Nephron (organoid): Measurements from ENCODE around the gene NCDN.

ENCODE experiments used
- H3K27ac Mint-ChIP-seq, 3 experiments: 2 replicates each; pipeline ENCODE4 v1.8.0; 2020; ENCODE audit warnings: mixed read lengths in 3 of 3, mild to moderate bottlenecking in 2 of 3, moderate library complexity in 1 of 3
- H3K27me3 Mint-ChIP-seq: 2 replicates; pipeline ENCODE4 v1.8.0; 2021; ENCODE audit warnings: low read depth, mild to moderate bottlenecking, moderate library complexity, mixed read lengths
- H3K36me3 Mint-ChIP-seq: 2 replicates; pipeline ENCODE4 v1.8.0; 2020; ENCODE audit warnings: low read depth, mixed read lengths
- H3K4me1 Mint-ChIP-seq: 2 replicates; pipeline ENCODE4 v1.8.0; 2020; ENCODE audit warnings: mixed read lengths
- H3K4me3 Mint-ChIP-seq, 3 experiments: 2 replicates each; pipeline ENCODE4 v1.8.0; 2020; ENCODE audit warnings: mild to moderate bottlenecking in 3 of 3, mixed read lengths in 3 of 3, moderate library complexity in 2 of 3
- H3K9me3 Mint-ChIP-seq: 2 replicates; pipeline ENCODE4 v1.8.0; 2020; ENCODE audit warnings: mixed read lengths
- TF ChIP-seq, protein P1 (sequence below), 3 experiments: fragments of 200-600 bp; sonication (generic); IDR thresholded peaks; one replicate each; pipeline ENCODE4 v1.5.0; 2021; ENCODE audit warnings: antibody characterized with exemption in 3 of 3; ENCODE audit not compliant: unreplicated experiment in 3 of 3

Gene NCDN

DNA sequence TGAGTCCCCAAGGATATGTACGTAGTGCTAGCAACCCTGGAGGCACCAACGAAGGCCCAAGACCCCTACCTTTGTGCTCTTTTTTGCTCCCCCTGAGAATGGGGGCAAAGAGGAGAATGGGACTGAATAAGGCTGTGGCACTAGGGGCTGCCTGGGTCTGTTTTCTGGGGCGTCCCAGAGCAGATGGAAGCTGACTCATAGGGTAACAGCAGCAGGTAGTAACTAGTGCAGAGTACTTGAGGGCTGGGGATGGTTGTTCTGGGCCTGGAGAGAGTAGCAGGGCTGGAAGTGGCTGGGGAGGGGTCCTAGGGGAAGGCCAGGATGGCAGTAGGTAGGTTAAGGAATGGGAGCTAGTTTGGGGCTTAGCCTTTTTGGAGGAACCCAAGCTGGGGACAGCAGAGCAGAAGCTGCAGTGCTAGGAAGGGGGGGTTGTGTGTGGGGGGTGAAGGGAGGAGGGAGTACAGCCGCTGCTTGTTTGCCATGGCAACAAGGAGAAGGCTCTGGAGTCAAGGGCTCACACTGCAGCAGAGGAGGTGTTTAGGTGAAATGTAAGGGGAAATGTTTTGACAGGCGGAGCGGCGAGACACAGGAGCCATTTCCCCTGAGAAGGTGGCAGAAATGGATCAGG is 1.8 kb downstream of the NCDN start:
- Mint-ChIP-seq H3K36me3 (peaks cover 16% of the 10 kb centered on the region), H3K4me3 (peak overlapping the region; percentile 73 to 100 (median 99)), H3K4me1 (peaks cover 39% of the 10 kb centered on the region), H3K9me3 (no peaks in the 10 kb centered on the region), H3K27me3 (no peaks in the 10 kb centered on the region), H3K27ac (peak overlapping the region in 1 of 3 experiments; percentile 95)
- TF ChIP-seq, protein P1, sequence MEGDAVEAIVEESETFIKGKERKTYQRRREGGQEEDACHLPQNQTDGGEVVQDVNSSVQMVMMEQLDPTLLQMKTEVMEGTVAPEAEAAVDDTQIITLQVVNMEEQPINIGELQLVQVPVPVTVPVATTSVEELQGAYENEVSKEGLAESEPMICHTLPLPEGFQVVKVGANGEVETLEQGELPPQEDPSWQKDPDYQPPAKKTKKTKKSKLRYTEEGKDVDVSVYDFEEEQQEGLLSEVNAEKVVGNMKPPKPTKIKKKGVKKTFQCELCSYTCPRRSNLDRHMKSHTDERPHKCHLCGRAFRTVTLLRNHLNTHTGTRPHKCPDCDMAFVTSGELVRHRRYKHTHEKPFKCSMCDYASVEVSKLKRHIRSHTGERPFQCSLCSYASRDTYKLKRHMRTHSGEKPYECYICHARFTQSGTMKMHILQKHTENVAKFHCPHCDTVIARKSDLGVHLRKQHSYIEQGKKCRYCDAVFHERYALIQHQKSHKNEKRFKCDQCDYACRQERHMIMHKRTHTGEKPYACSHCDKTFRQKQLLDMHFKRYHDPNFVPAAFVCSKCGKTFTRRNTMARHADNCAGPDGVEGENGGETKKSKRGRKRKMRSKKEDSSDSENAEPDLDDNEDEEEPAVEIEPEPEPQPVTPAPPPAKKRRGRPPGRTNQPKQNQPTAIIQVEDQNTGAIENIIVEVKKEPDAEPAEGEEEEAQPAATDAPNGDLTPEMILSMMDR (IDR thresholded peaks at IDR 0.05; ENCODE audit: unreplicated experiment in 3 of 3): no peak

DNA sequence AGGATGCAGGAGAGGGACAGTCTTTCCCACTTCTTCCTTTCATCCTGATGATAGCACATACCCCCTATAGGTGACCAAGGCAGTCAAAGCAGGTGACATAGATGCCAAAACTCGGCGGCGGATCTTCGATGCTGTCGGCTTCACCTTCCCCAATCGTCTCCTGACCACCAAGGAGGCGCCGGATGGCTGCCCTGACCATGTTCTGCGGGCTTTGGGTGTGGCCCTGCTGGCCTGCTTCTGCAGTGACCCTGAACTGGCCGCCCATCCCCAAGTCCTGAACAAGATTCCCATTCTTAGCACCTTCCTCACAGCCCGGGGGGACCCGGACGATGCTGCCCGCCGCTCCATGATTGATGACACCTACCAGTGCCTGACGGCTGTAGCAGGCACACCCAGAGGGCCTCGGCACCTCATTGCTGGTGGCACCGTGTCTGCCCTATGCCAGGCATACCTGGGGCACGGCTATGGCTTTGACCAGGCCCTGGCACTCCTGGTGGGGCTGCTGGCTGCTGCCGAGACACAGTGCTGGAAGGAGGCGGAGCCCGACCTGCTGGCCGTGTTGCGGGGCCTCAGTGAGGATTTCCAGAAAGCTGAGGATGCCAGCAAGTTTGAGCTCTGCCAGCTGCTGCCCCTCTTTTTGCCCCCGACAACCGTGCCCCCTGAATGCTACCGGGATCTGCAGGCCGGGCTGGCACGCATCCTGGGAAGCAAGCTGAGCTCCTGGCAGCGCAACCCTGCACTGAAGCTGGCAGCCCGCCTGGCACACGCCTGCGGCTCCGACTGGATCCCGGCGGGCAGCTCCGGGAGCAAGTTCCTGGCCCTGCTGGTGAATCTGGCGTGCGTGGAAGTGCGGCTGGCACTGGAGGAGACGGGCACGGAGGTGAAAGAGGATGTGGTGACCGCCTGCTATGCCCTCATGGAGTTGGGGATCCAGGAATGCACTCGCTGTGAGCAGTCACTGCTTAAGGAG is 2.9 kb downstream of the NCDN start:
- TF ChIP-seq, protein P1 (IDR thresholded peaks at IDR 0.05; ENCODE audit: unreplicated experiment in 3 of 3): no peak
- peaks cover 17% of the 10 kb centered on the region for H3K36me3 Mint-ChIP-seq
- H3K27ac Mint-ChIP-seq: no peak overlapping the region
- H3K27me3 Mint-ChIP-seq: no peaks in the 10 kb centered on the region
- peaks cover 28% of the 10 kb centered on the region for H3K4me1 Mint-ChIP-seq
- H3K9me3 Mint-ChIP-seq: no peaks in the 10 kb centered on the region
- H3K4me3 Mint-ChIP-seq: peak overlapping the region; percentile 73 to 100 (median 99)

- Mint-ChIP-seq H3K9me3 (no peaks in the 10 kb centered on the region), H3K27ac (peak overlapping the region in 2 of 3 experiments; percentile 11 to 12), H3K4me1 (peaks cover 21% of the 10 kb centered on the region), H3K4me3 (peak overlapping the region; percentile 10 to 62 (median 54)), H3K36me3 (peaks cover 17% of the 10 kb centered on the region), H3K27me3 (no peaks in the 10 kb centered on the region)
- TF ChIP-seq, protein P1 (IDR thresholded peaks at IDR 0.05; ENCODE audit: unreplicated experiment in 3 of 3): no peak
These were observed 3.8 kb downstream of the NCDN start for GRCh38 chr1:35561297-35561971.

- no peak overlapping the region for H3K27ac Mint-ChIP-seq
These were observed 4.5 kb downstream of the NCDN start for GRCh38 chr1:35561972-35562680.

DNA sequence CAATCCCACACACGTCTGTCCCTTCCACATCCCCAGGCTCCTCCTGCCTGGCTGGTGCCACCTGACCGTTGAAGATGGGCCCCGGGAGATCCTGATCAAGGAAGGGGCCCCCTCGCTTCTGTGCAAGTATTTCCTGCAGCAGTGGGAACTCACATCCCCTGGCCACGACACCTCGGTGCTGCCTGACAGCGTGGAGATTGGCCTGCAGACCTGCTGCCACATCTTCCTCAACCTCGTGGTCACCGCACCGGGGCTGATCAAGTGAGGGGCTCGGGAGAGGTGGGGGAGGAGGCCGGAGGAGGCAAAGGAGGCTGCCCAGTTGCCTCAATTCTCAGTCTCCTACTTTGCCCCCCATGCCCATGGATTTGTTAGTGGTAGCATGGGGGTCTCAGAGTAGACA is 5.6 kb downstream of the NCDN start:
- H3K27me3 Mint-ChIP-seq: peaks cover 2% of the 10 kb centered on the region
- no peak overlapping the region for H3K27ac Mint-ChIP-seq
- H3K4me3 Mint-ChIP-seq: no peak overlapping the region
- H3K4me1 Mint-ChIP-seq: peaks cover 30% of the 10 kb centered on the region
- TF ChIP-seq, protein P1 (IDR thresholded peaks at IDR 0.05; ENCODE audit: unreplicated experiment in 3 of 3): no peak
- no peaks in the 10 kb centered on the region for H3K9me3 Mint-ChIP-seq
- peaks cover 17% of the 10 kb centered on the region for H3K36me3 Mint-ChIP-seq

More at GRCh38 chr1:35561972-35562680, 4.5 kb downstream of the NCDN start:
- Mint-ChIP-seq H3K4me1 (peaks cover 24% of the 10 kb centered on the region), H3K27me3 (no peaks in the 10 kb centered on the region), H3K9me3 (no peaks in the 10 kb centered on the region), H3K36me3 (peaks cover 17% of the 10 kb centered on the region), H3K4me3 (peak overlapping the region in 2 of 3 experiments; percentile 54 to 62)
- TF ChIP-seq, protein P1 (IDR thresholded peaks at IDR 0.05; ENCODE audit: unreplicated experiment in 3 of 3): no peak
